SK-N-SH (cell line): ENCODE results near the gene KCNJ11. TPM values are rescaled to one million over a fixed set of nuclear protein-coding genes. Genes with fewer than 3 reads are reported as not detected.

Source experiments
- CTCF ChIA-PET: fragments of 300-600, 350-600 bp; formaldehyde crosslinking; extraction: SDS; loops from one replicate; lab custom pipeline; 2021; lab: Yijun Ruan, JAX
- POLR2A ChIA-PET: fragments of 350-600 bp; sonication (Branson Sonifier 250); formaldehyde crosslinking; extraction: SDS; loops from one replicate; lab custom pipeline; 2020; ENCODE audit warnings: antibody characterized with exemption, inconsistent platforms; lab: Yijun Ruan, JAX
- DNase-seq: peaks from one replicate; pipeline ENCODE4 v3.0.0; 2012
- H2AFZ ChIP-seq: fragments of 200-600 bp; sonication (generic); 2 replicates; pipeline ENCODE4 v1.8.1; 2016; ENCODE audit warnings: antibody characterized with exemption, mild to moderate bottlenecking, low read depth
- H3F3A ChIP-seq: fragments of 200-600 bp; sonication (generic); replicated peaks from 2 replicates; pipeline ENCODE3; 2016; ENCODE audit warnings: antibody characterized with exemption, mild to moderate bottlenecking; ENCODE audit not compliant: insufficient read depth
- H3K27ac ChIP-seq, 2 experiments: fragments of 200-500 bp in 1 of 2; fragments of 200-600 bp in 1 of 2; sonication (Bioruptor generic) in 1 of 2; sonication (generic), shearing (Covaris generic) in 1 of 2; 2 replicates each; pipeline versions ENCODE4 v1.5.1 to v1.6.1; 2014 to 2016; ENCODE audit warnings: low read depth in 2 of 2, inconsistent platforms in 1 of 2, low read length in 1 of 2, mild to moderate bottlenecking in 1 of 2, mixed read lengths in 1 of 2
- H3K27me3 ChIP-seq: fragments of 200-600 bp; sonication (generic), shearing (Covaris generic); 2 replicates; pipeline ENCODE4 v1.6.1; 2016; ENCODE audit warnings: mixed run types; ENCODE audit not compliant: insufficient read depth
- H3K36me3 ChIP-seq, 2 experiments: fragments of 200-500 bp in 1 of 2; fragments of 200-600 bp in 1 of 2; sonication (Bioruptor generic) in 1 of 2; sonication (generic) in 1 of 2; replicated peaks in 1 of 2; 2 replicates each; pipeline versions ENCODE3 to v1.5.1; 2014 to 2016; ENCODE audit warnings: low read length in 1 of 2, mild to moderate bottlenecking in 1 of 2; ENCODE audit not compliant: insufficient read depth in 2 of 2, control insufficient read depth in 1 of 2
- H3K4me1 ChIP-seq, 2 experiments: fragments of 200-500 bp in 1 of 2; fragments of 200-600 bp in 1 of 2; sonication (Bioruptor generic) in 1 of 2; sonication (generic), shearing (Covaris generic) in 1 of 2; 2 replicates each; pipeline versions ENCODE4 v1.5.1 to v1.6.1; 2014 to 2016; ENCODE audit warnings: low read depth in 1 of 2, low read length in 1 of 2, mixed run types in 1 of 2; ENCODE audit not compliant: insufficient read depth in 2 of 2, control insufficient read depth in 1 of 2
- H3K4me2 ChIP-seq: fragments of 200-600 bp; sonication (generic), shearing (Covaris generic); 2 replicates; pipeline ENCODE4 v1.6.1; 2017; ENCODE audit warnings: mixed run types
- H3K4me3 ChIP-seq, 2 experiments: fragments of 200-500 bp in 1 of 2; fragments of 200-600 bp in 1 of 2; sonication (Bioruptor generic) in 1 of 2; sonication (generic), shearing (Covaris generic) in 1 of 2; 2 replicates each; pipeline versions ENCODE4 v1.5.1 to v1.8.1; 2014 to 2016; ENCODE audit warnings: low read depth in 2 of 2, inconsistent platforms in 1 of 2, low read length in 1 of 2, mild to moderate bottlenecking in 1 of 2, mixed read lengths in 1 of 2, moderate library complexity in 1 of 2
- H3K79me2 ChIP-seq: fragments of 200-600 bp; sonication (generic); 2 replicates; pipeline ENCODE4 v1.8.1; 2017; ENCODE audit warnings: mild to moderate bottlenecking; ENCODE audit not compliant: insufficient read depth
- H3K9ac ChIP-seq: fragments of 200-600 bp; sonication (generic); 2 replicates; pipeline ENCODE4 v1.6.1; 2017; ENCODE audit warnings: mixed run types
- H3K9me2 ChIP-seq: fragments of 200-600 bp; sonication (generic); 2 replicates; pipeline ENCODE4 v1.6.1; 2017; ENCODE audit warnings: mixed run types
- H3K9me3 ChIP-seq: fragments of 200-600 bp; sonication (generic); 2 replicates; pipeline ENCODE4 v1.6.1; 2017; ENCODE audit warnings: mixed run types, mild to moderate bottlenecking, moderate library complexity
- H4K20me1 ChIP-seq: fragments of 200-600 bp; sonication (generic); 2 replicates; pipeline ENCODE4 v1.6.1; 2017; ENCODE audit warnings: mild to moderate bottlenecking, mixed run types; ENCODE audit not compliant: insufficient read depth
- CHD2 ChIP-seq: fragments of 150-350 bp; IDR thresholded peaks from 2 replicates; pipeline ENCODE4 v1.6.1; 2018; ENCODE audit warnings: low read length; ENCODE audit not compliant: partially characterized antibody
- ELF1 ChIP-seq: IDR thresholded peaks from 2 replicates; pipeline ENCODE4 v1.4.0; 2012
- EP300 ChIP-seq, 2 experiments: IDR thresholded peaks; 2 replicates each; pipeline versions ENCODE4 v1.4.0 to v1.6.1; 2012; ENCODE audit warnings: borderline replicate concordance in 1 of 2, low read depth in 1 of 2, low read length in 1 of 2
- EZH2phosphoT487 ChIP-seq: fragments of 200-600 bp; sonication (generic); IDR thresholded peaks from 2 replicates; pipeline ENCODE4 v1.6.1; 2017; ENCODE audit warnings: low read depth, mixed run types, mild to moderate bottlenecking, antibody characterized with exemption, moderate library complexity, borderline replicate concordance
- FOSL2 ChIP-seq: IDR thresholded peaks from 2 replicates; pipeline ENCODE4 v1.4.0; 2012; ENCODE audit warnings: low read depth, mild to moderate bottlenecking, moderate library complexity, borderline replicate concordance
- FOXJ3 ChIP-seq: sonication (generic); formaldehyde crosslinking; IDR thresholded peaks from 2 replicates; pipeline ENCODE4 v1.5.1; 2020; ENCODE audit warnings: mild to moderate bottlenecking, missing genetic modification reagents
- GABPA ChIP-seq: IDR thresholded peaks from 2 replicates; pipeline ENCODE4 v1.4.0; 2012; ENCODE audit warnings: low read depth, mild to moderate bottlenecking
- GATA2 ChIP-seq: sonication (generic); formaldehyde crosslinking; IDR thresholded peaks from 2 replicates; pipeline ENCODE4 v1.5.0; 2020; ENCODE audit warnings: mild to moderate bottlenecking, missing genetic modification reagents
- IRF3 ChIP-seq: fragments of 150-350 bp; IDR thresholded peaks from 2 replicates; pipeline ENCODE4 v1.6.1; 2016; ENCODE audit warnings: mild to moderate bottlenecking, low read depth, low read length
- MAX ChIP-seq: IDR thresholded peaks from 2 replicates; pipeline ENCODE4 v1.4.0; 2012; ENCODE audit warnings: low read depth
- MEF2A ChIP-seq: IDR thresholded peaks from 2 replicates; pipeline ENCODE4 v1.4.0; 2012; ENCODE audit warnings: low read depth, borderline replicate concordance
- NFIC ChIP-seq: IDR thresholded peaks from 2 replicates; pipeline ENCODE4 v1.4.0; 2012; ENCODE audit warnings: borderline replicate concordance
- POLR2AphosphoS5 ChIP-seq: IDR thresholded peaks from 2 replicates; pipeline ENCODE4 v1.6.1; 2012; ENCODE audit warnings: low read depth, low read length
- REST ChIP-seq: IDR thresholded peaks from 2 replicates; pipeline ENCODE4 v1.6.1; 2012; ENCODE audit warnings: mild to moderate bottlenecking, low read depth, low read length, moderate library complexity
- RXRA ChIP-seq: IDR thresholded peaks from 2 replicates; pipeline ENCODE4 v1.4.0; 2012; ENCODE audit warnings: low read depth, mild to moderate bottlenecking, borderline replicate concordance
- SIN3A ChIP-seq: IDR thresholded peaks from 2 replicates; pipeline ENCODE4 v1.6.1; 2012; ENCODE audit warnings: low read depth, mild to moderate bottlenecking, low read length, moderate library complexity, borderline replicate concordance
- TCF12 ChIP-seq: IDR thresholded peaks from 2 replicates; pipeline ENCODE4 v1.4.0; 2012
- WGBS: methylation state at CpG from one replicate; pipeline ENCODE4 v1.1.6; 2017; ENCODE audit warnings: low lambda C conversion rate; 5-methylcytosine and 5-hydroxymethylcytosine counted together
- polyA plus RNA-seq, 3 experiments: library from polyadenylated mRNA; depleted of rRNA; stranded (reverse); fragments of >200 nt; gene quantifications; 2 replicates each; pipeline ENCODE4 v1.2.3, GENCODE V29; 2012

KCNJ11 gene
- polyA plus RNA-seq, 1 of the 3 experiments (the other 2 are of a cell fraction), result 0.23 TPM

- H3K27me3 ChIP-seq, result no peaks in the 10 kb centered on the region
- no peak overlapping the region for H3K9ac ChIP-seq
- H3K79me2 ChIP-seq, result no peaks in the 10 kb centered on the region
- no peak overlapping the region for H3K27ac ChIP-seq
- peaks cover 0 to 9% of the 10 kb centered on the region in 2 experiments; a peak in 1 of 4 replicates for H3K4me1 ChIP-seq
- H3K9me2 ChIP-seq, result no peaks in the 10 kb centered on the region
- no peak overlapping the region for H3K4me3 ChIP-seq
- H3K9me3 ChIP-seq, result no peaks in the 10 kb centered on the region
- no peak for DNase-seq
- H3K36me3 ChIP-seq, result no peaks in the 10 kb centered on the region
- no peak overlapping the region for H2AFZ ChIP-seq
- 45% methylated on average over 4 of the region's 4 CpGs for WGBS
- no peak overlapping the region for H3K4me2 ChIP-seq
- ChIA-PET CTCF (interaction anchor here (0.5 to 1.5 kb wide), 3 partner anchors 16 to 39 kb away, joined by 3 to 5 read pairs (median 4); no protein-coding TSS in a partner anchor), POLR2A (no interaction called here)
- no peaks in the 10 kb centered on the region for H3F3A ChIP-seq
- H4K20me1 ChIP-seq, result no peaks in the 10 kb centered on the region
- TF ChIP-seq IRF3, result no peak
- TF ChIP-seq SIN3A, result no peak
- no peak for TF ChIP-seq POLR2AphosphoS5
- TF ChIP-seq REST, result no peak
- TF ChIP-seq MAX, result no peak
- no peak for TF ChIP-seq MEF2A
- TF ChIP-seq RXRA, result no peak
- TF ChIP-seq GATA2, result no peak
- TF ChIP-seq TCF12, result no peak
- TF ChIP-seq GABPA, result no peak
- no peak for TF ChIP-seq EZH2phosphoT487
- no peak for TF ChIP-seq CHD2
- no peak for TF ChIP-seq ELF1
- no peak for TF ChIP-seq FOSL2
- TF ChIP-seq NFIC, result no peak
- TF ChIP-seq FOXJ3 (CRISPR knock-in tag), result no peak
- TF ChIP-seq EP300 (IDR thresholded peaks at IDR 0.05; ENCODE audit: borderline replicate concordance in 1 of 2, low read depth in 1 of 2, low read length in 1 of 2), result no peak
These were observed 45.6 kb upstream of the KCNJ11 start for GRCh38 chr11:17434108-17434507.
